H1 (cell line): Measurements from ENCODE around the gene COL20A1. TPM values are rescaled to one million over a fixed set of nuclear protein-coding genes. Genes with fewer than 3 reads are reported as not detected.
A peak's percentile ranks its signal among the peaks of the same experiment; 100 is the strongest.

Experiments used
- CTCF ChIA-PET: fragments of 300-600 bp; sonication (Branson Sonifier 250); formaldehyde crosslinking; loops from one replicate; lab custom pipeline; 2021; ENCODE audit not compliant: partially characterized antibody; lab: Charles Lee
- POLR2A ChIA-PET: fragments of 300-600 bp; sonication (Branson Sonifier 250); formaldehyde crosslinking; loops from one replicate; lab custom pipeline; 2021; ENCODE audit warnings: inconsistent platforms; ENCODE audit not compliant: partially characterized antibody; lab: Charles Lee
- DNase-seq, 2 experiments: peaks; one replicate each; pipeline versions ENCODE4 v3.0.0 to v3.0.0-alpha.2; 2010 to 2022; ENCODE audit warnings: low spot score in 2 of 2, low read depth in 1 of 2, mixed read lengths in 1 of 2
- FAIRE-seq: peaks from 2 replicates; lab custom pipeline; 2011; peaks lifted over from hg19 to GRCh38; lab: Jason Lieb, UNC
- H2AFZ ChIP-seq: 2 replicates; pipeline ENCODE4 v1.8.1; 2012; ENCODE audit warnings: low read length, inconsistent platforms
- H2AK5ac ChIP-seq: 2 replicates; pipeline ENCODE4 v1.6.1; 2013; ENCODE audit warnings: low read depth, low read length
- H2BK120ac ChIP-seq: replicated peaks from 2 replicates; pipeline ENCODE3; 2013; ENCODE audit warnings: low read depth, low read length, inconsistent platforms
- H2BK12ac ChIP-seq: 2 replicates; pipeline ENCODE4 v1.6.1; 2013; ENCODE audit warnings: low read depth, low read length
- H2BK15ac ChIP-seq: 2 replicates; pipeline ENCODE4 v1.6.1; 2013; ENCODE audit warnings: low read length
- H2BK20ac ChIP-seq: 2 replicates; pipeline ENCODE4 v1.6.1; 2013; ENCODE audit warnings: low read length
- H2BK5ac ChIP-seq: 2 replicates; pipeline ENCODE4 v1.6.1; 2013; ENCODE audit warnings: low read depth, low read length
- H3K14ac ChIP-seq: 2 replicates; pipeline ENCODE4 v1.6.1; 2013; ENCODE audit warnings: inconsistent platforms; ENCODE audit not compliant: insufficient read length
- H3K18ac ChIP-seq: 2 replicates; pipeline ENCODE4 v1.6.1; 2013; ENCODE audit warnings: low read length; ENCODE audit errors: extremely low read depth
- H3K23ac ChIP-seq: 2 replicates; pipeline ENCODE4 v1.6.1; 2013; ENCODE audit warnings: inconsistent platforms; ENCODE audit not compliant: insufficient read length
- H3K23me2 ChIP-seq: 2 replicates; pipeline ENCODE4 v1.6.1; 2013; ENCODE audit warnings: low read depth, low read length
- H3K27ac ChIP-seq: 2 replicates; pipeline ENCODE4 v1.6.1; 2011; ENCODE audit warnings: low read depth, low read length, inconsistent platforms
- H3K27me3 ChIP-seq, 4 experiments: replicated peaks in 1 of 4; 1 replicate in 1 of 4; 2 replicates in 3 of 4; pipeline versions ENCODE4 v1.6.1 to v1.8.1; 2011 to 2013; ENCODE audit warnings: low read length in 3 of 4, mild to moderate bottlenecking in 3 of 4, inconsistent platforms in 2 of 4, mixed read lengths in 2 of 4, moderate library complexity in 1 of 4; ENCODE audit not compliant: control insufficient read depth in 3 of 4, insufficient read depth in 3 of 4; ENCODE audit errors: extremely low read depth in 1 of 4
- H3K36me3 ChIP-seq, 4 experiments: 2 replicates each; pipeline versions ENCODE4 v1.6.1 to v1.8.1; 2011 to 2013; ENCODE audit warnings: mild to moderate bottlenecking in 4 of 4, low read length in 3 of 4, moderate library complexity in 2 of 4, control low read depth in 1 of 4, inconsistent platforms in 1 of 4; ENCODE audit not compliant: insufficient read depth in 4 of 4, control insufficient read depth in 2 of 4
- H3K4ac ChIP-seq: replicated peaks from 2 replicates; pipeline ENCODE3; 2013; ENCODE audit warnings: low read length, low read depth, mixed read lengths, inconsistent platforms; ENCODE audit not compliant: insufficient read length
- H3K4me1 ChIP-seq, 4 experiments: replicated peaks in 1 of 4; 1 replicate in 1 of 4; 2 replicates in 3 of 4; pipeline versions ENCODE4 v1.6.1 to v1.8.1; 2011 to 2013; ENCODE audit warnings: low read length in 3 of 4, inconsistent platforms in 2 of 4, mixed read lengths in 1 of 4; ENCODE audit not compliant: insufficient read depth in 4 of 4, control insufficient read depth in 3 of 4
- H3K4me2 ChIP-seq, 2 experiments: 2 replicates each; pipeline versions ENCODE4 v1.6.1 to v1.8.1; 2011 to 2013; ENCODE audit warnings: low read depth in 2 of 2, low read length in 2 of 2, control low read depth in 1 of 2, inconsistent platforms in 1 of 2, mild to moderate bottlenecking in 1 of 2; ENCODE audit not compliant: insufficient read depth in 1 of 2
- H3K4me3 ChIP-seq, 4 experiments: fragments of 200-600, 300-600 bp in 1 of 4; sonication (generic), shearing (Covaris generic), sonication (Bioruptor Twin) in 1 of 4; 2 replicates each; pipeline versions ENCODE4 v1.5.1 to v1.8.1; 2011 to 2016; ENCODE audit warnings: low read length in 4 of 4, low read depth in 3 of 4, control low read depth in 2 of 4, inconsistent platforms in 2 of 4, mild to moderate bottlenecking in 2 of 4, mixed read lengths in 1 of 4, moderate library complexity in 1 of 4; ENCODE audit not compliant: insufficient read depth in 2 of 4; ENCODE audit errors: extremely low read depth in 1 of 4
- H3K56ac ChIP-seq: replicated peaks from 2 replicates; pipeline ENCODE3; 2013; ENCODE audit warnings: low read depth, mild to moderate bottlenecking, mixed read lengths, low read length, inconsistent platforms; ENCODE audit not compliant: insufficient read length
- H3K79me1 ChIP-seq: 2 replicates; pipeline ENCODE4 v1.6.1; 2013; ENCODE audit warnings: low read depth, low read length, control low read depth
- H3K79me2 ChIP-seq, 2 experiments: 2 replicates each; pipeline versions ENCODE4 v1.6.1 to v1.8.1; 2012 to 2013; ENCODE audit warnings: low read length in 2 of 2, mild to moderate bottlenecking in 2 of 2, inconsistent platforms in 1 of 2; ENCODE audit not compliant: insufficient read depth in 2 of 2, control insufficient read depth in 1 of 2
- H3K9ac ChIP-seq, 4 experiments: replicated peaks in 1 of 4; 1 replicate in 1 of 4; 2 replicates in 3 of 4; pipeline versions ENCODE4 v1.6.1 to v1.8.1; 2011 to 2013; ENCODE audit warnings: low read depth in 3 of 4, low read length in 3 of 4, control low read depth in 2 of 4, mild to moderate bottlenecking in 2 of 4, moderate library complexity in 2 of 4, inconsistent platforms in 1 of 4; ENCODE audit errors: extremely low read depth in 1 of 4
- H3K9me3 ChIP-seq, 2 experiments: 2 replicates each; pipeline versions ENCODE4 v1.6.1 to v1.8.1; 2012 to 2013; ENCODE audit warnings: mild to moderate bottlenecking in 2 of 2, moderate library complexity in 2 of 2, control low read depth in 1 of 2, inconsistent platforms in 1 of 2, low read depth in 1 of 2, low read length in 1 of 2, mixed read lengths in 1 of 2; ENCODE audit not compliant: insufficient read depth in 2 of 2
- H4K20me1 ChIP-seq, 2 experiments: replicated peaks in 1 of 2; 2 replicates each; pipeline versions ENCODE3 to v1.8.1; 2011 to 2013; ENCODE audit warnings: inconsistent platforms in 2 of 2, low read length in 2 of 2, mild to moderate bottlenecking in 1 of 2; ENCODE audit not compliant: insufficient read depth in 2 of 2, control insufficient read depth in 1 of 2
- H4K5ac ChIP-seq: 2 replicates; pipeline ENCODE4 v1.6.1; 2013; ENCODE audit warnings: low read length, low read depth, mixed read lengths, inconsistent platforms; ENCODE audit not compliant: insufficient read length
- H4K8ac ChIP-seq: 2 replicates; pipeline ENCODE4 v1.8.0; 2013; ENCODE audit warnings: mild to moderate bottlenecking, moderate library complexity, low read length, inconsistent platforms; ENCODE audit not compliant: insufficient read depth; ENCODE audit errors: extremely low read depth
- H4K91ac ChIP-seq: replicated peaks from 2 replicates; pipeline ENCODE3; 2013; ENCODE audit warnings: low read length, mixed read lengths, inconsistent platforms; ENCODE audit not compliant: insufficient read length
- CEBPB ChIP-seq: IDR thresholded peaks from 2 replicates; pipeline ENCODE4 v1.6.1; 2012; ENCODE audit warnings: low read depth, low read length
- HDAC6 ChIP-seq: IDR thresholded peaks from one replicate; pipeline ENCODE4 v1.7.1; 2012; ENCODE audit warnings: low read depth, mild to moderate bottlenecking, inconsistent platforms, low read length, moderate library complexity
- KDM5A ChIP-seq: fragments of 200-600 bp; IDR thresholded peaks from 2 replicates; pipeline ENCODE4 v1.7.1; 2012; ENCODE audit warnings: mild to moderate bottlenecking, low read length, inconsistent platforms, mixed read lengths
- RBBP5 ChIP-seq: IDR thresholded peaks from 2 replicates; pipeline ENCODE4 v1.7.1; 2012; ENCODE audit warnings: low read depth, mild to moderate bottlenecking, inconsistent platforms, low read length, moderate library complexity, borderline replicate concordance
- SP1 ChIP-seq: IDR thresholded peaks from 2 replicates; pipeline ENCODE4 v1.6.1; 2011; ENCODE audit warnings: low read depth, low read length
- SUZ12 ChIP-seq: fragments of 200-600 bp; sonication (generic); IDR thresholded peaks from 2 replicates; pipeline ENCODE4 v1.6.1; 2012; ENCODE audit warnings: mild to moderate bottlenecking, inconsistent platforms, low read length, moderate library complexity, mixed read lengths
- TBP ChIP-seq: IDR thresholded peaks from 2 replicates; pipeline ENCODE4 v1.6.1; 2011; ENCODE audit warnings: low read depth, low read length, improper control_type of control experiment
- YY1 ChIP-seq: IDR thresholded peaks from 2 replicates; pipeline ENCODE4 v1.6.1; 2011; ENCODE audit warnings: low read depth, mild to moderate bottlenecking, low read length
- ZNF274 ChIP-seq: IDR thresholded peaks from 2 replicates; pipeline ENCODE4 v1.7.0; 2012; ENCODE audit warnings: low read length, borderline replicate concordance; ENCODE audit errors: extremely low read depth
- WGBS, 2 experiments: shearing (Covaris generic) in 1 of 2; methylation state at CpG; one replicate each; pipeline versions ENCODE4 v1.1.6 to v1.1.7; 2013 to 2015; ENCODE audit warnings: low lambda C conversion rate in 2 of 2, mixed read lengths in 2 of 2, inconsistent platforms in 1 of 2, low coverage in 1 of 2, missing lambda C conversion rate in 1 of 2; ENCODE audit not compliant: insufficient replicate concordance in 2 of 2, insufficient coverage in 1 of 2, insufficient read length in 1 of 2; ENCODE audit errors: extremely low coverage in 1 of 2, missing lambda C conversion rate in 1 of 2; 5-methylcytosine and 5-hydroxymethylcytosine counted together
- polyA plus RNA-seq, 7 experiments: library from polyadenylated mRNA; depleted of rRNA in 3 of 7; stranded (reverse) in 5 of 7; unstranded in 2 of 7; fragments of >200 nt in 5 of 7; fragments of 200-250 nt in 2 of 7; gene quantifications; 1 replicate in 5 of 7; 2 replicates in 1 of 7; 4 replicates in 1 of 7; pipeline versions ENCODE4 v1.2.1 to v1.2.3, GENCODE V29; 2011 to 2013; ENCODE audit warnings: missing spikeins in 2 of 7, mixed read lengths in 2 of 7
- total RNA-seq: library from RNA; stranded (reverse); fragmentation: NEBNext Ultra II Directional; extraction: Animal tissue kit (Norgen Biotek cat#: 25700); gene quantifications from 2 replicates; pipeline ENCODE4 v1.2.1, GENCODE V29; 2021
- TF ChIP-seq, protein P1 (sequence below): IDR thresholded peaks from 2 replicates; pipeline ENCODE4 v1.6.1; 2012; ENCODE audit warnings: inconsistent platforms

Gene COL20A1
- total and polyA plus RNA-seq, 2 of the 8 experiments (the other 6 are each of a cell fraction or from before 2014, with no cell fraction given), result 0.19 to 0.21 TPM

DNA sequence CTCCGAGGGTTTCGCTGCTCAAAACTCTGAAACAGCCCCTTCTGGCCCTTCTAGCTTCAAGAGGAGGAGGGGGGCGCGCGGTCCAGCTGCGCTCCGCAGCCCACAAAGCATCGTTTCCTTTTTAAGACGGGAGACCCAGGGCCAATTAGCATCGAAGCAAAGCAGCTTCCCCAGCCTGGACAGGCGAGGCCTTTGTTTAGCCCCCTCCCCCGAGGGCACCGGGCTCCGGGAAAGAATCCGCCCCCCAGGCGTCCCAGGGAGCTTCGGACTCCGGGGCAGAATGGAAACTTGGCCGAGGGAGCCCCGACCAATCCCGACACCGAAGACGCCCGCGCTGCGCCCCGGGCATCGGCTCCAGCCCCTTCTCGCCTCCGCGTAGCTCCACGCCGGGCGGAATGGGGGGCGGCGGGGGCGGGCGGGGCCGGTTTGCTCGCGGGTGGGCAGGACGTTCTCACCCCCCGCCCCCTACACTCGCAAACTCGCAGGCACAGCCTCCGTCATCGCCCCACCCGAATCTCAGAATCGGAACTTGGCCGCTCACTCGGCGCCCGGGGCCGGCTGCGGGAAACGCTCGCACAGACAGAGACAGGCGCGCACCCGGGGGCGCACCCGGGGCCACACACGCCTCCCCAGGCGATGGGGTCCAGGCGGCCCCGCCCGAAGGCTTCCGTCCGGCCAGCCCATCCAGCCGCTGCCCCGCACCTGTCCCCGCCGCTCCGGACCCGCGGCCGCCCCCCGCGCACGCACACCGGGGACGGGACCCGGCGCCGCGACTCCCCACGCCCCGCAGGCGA lies 39.4 kb upstream of the COL20A1 start:
- H3K14ac ChIP-seq, result no peak overlapping the region
- H2BK120ac ChIP-seq, result no peak overlapping the region
- H2AK5ac ChIP-seq, result no peak overlapping the region
- no peaks in the 10 kb centered on the region for H3K9me3 ChIP-seq
- H4K91ac ChIP-seq, result peak overlapping the region; percentile 59
- no peak overlapping the region for H3K9ac ChIP-seq
- no peak overlapping the region for H3K56ac ChIP-seq
- peak overlapping the region; percentile 36 to 67 (median 54) for H3K4me3 ChIP-seq
- H4K5ac ChIP-seq, result peak overlapping the region; percentile 13
- peak overlapping the region; percentile 78 for H3K18ac ChIP-seq
- peaks cover 2 to 18% (median 15%) of the 10 kb centered on the region in 4 experiments for H3K4me1 ChIP-seq
- no peak overlapping the region for H2BK15ac ChIP-seq
- no peak overlapping the region for H2BK20ac ChIP-seq
- peak overlapping the region; percentile 63; the same call in 1 of the 2 replicates for H4K8ac ChIP-seq
- H2BK5ac ChIP-seq, result peak overlapping the region; percentile 58; the same call in 1 of the 2 replicates
- ChIA-PET POLR2A (interaction anchor here (0.7 to 4.7 kb wide), 13 partner anchors 9 to 109 kb away, joined by 3 to 21 read pairs (median 4); partner anchors contain the start of genes ARFGAP1 and BIRC7), CTCF (interaction anchor here (0.6 to 6.8 kb wide), 13 partner anchors 10 to 575 kb away, joined by 3 to 87 read pairs (median 5); partner anchors contain the start of gene BIRC7)
- no peak overlapping the region for H3K27ac ChIP-seq
- DNase-seq (peak in 1 of 2 experiments; percentile 82), FAIRE-seq (no peak)
- peak overlapping the region; percentile 35; the same call in 1 of the 2 replicates for H2AFZ ChIP-seq
- no peaks in the 10 kb centered on the region; the same call in 1 of the 2 replicates for H3K79me1 ChIP-seq
- 0 out of 2 replicates have a peak overlapping the region, but pooled peaks have one; percentile 78 for H2BK12ac ChIP-seq
- no peaks in the 10 kb centered on the region for H3K79me2 ChIP-seq
- H4K20me1 ChIP-seq, result peaks cover 0 to 4% of the 10 kb centered on the region in 2 experiments
- 3% methylated on average over 44 of the region's 89 CpGs; no CpG with 5 or more reads in 1 of the 2 experiments for WGBS, 2 experiments
- H3K23ac ChIP-seq, result no peak overlapping the region
- no peak overlapping the region for H3K4ac ChIP-seq
- peak overlapping the region; percentile 79 to 97 for H3K4me2 ChIP-seq
- H3K27me3 ChIP-seq, result peaks cover 4 to 51% (median 40%) of the 10 kb centered on the region in 4 experiments
- peaks cover 13% of the 10 kb centered on the region; the same call in 1 of the 2 replicates for H3K23me2 ChIP-seq
- no peaks in the 10 kb centered on the region; a peak in 1 of 8 replicates for H3K36me3 ChIP-seq
- TF ChIP-seq, protein P1, sequence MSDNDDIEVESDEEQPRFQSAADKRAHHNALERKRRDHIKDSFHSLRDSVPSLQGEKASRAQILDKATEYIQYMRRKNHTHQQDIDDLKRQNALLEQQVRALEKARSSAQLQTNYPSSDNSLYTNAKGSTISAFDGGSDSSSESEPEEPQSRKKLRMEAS, result peak; percentile 72; the same call in 1 of the 2 replicates
- TF ChIP-seq YY1 (no peak), ZNF274 (no peak), SUZ12 (peak; percentile 37; the same call in 1 of the 2 replicates), SP1 (no peak), KDM5A (no peak), HDAC6 (no peak), TBP (0 out of 2 replicates have a peak, but pooled peaks have one; percentile 19), RBBP5 (peak; percentile 13; the same call in 1 of the 2 replicates), CEBPB (no peak)
